Esophagus squamous epithelium (tissue), 5 donors: ENCODE results near the gene LILRA6. TPM values are rescaled to one million over a fixed set of nuclear protein-coding genes. Genes with fewer than 3 reads are reported as not detected.
"Not testable (repeated sequence)": the region's sequence is repeated elsewhere in the genome, so short reads cannot be mapped to it uniquely, and the experiment has no call there.

Experiments used
- DNase-seq: peaks from one replicate; lab custom pipeline; 2025; lab: John Stamatoyannopoulos, UW
- H3K27ac ChIP-seq, 4 donors: fragments of 200-600 bp; sonication (generic); one replicate each; pipeline ENCODE4 v1.5.1; 2016 to 2019; ENCODE audit warnings: mild to moderate bottlenecking in 1 of 4
- H3K27me3 ChIP-seq, 4 donors: fragments of 200-600 bp; sonication (generic); 1 replicate in 3 of 4; 2 replicates in 1 of 4; pipeline versions ENCODE4 v1.5.1 to v1.6.0; 2017 to 2021; ENCODE audit warnings: antibody characterized with exemption in 1 of 4
- H3K36me3 ChIP-seq, 3 donors: fragments of 200-600 bp; sonication (generic); one replicate each; pipeline ENCODE4 v1.5.1; 2016 to 2019
- H3K4me1 ChIP-seq, 3 donors: fragments of 200-600 bp; sonication (generic); one replicate each; pipeline ENCODE4 v1.5.1; 2017 to 2019
- H3K4me3 ChIP-seq, 4 donors: fragments of 200-600 bp; sonication (generic); 1 replicate in 3 of 4; 2 replicates in 1 of 4; pipeline ENCODE4 v1.5.1; 2016 to 2019; ENCODE audit warnings: mild to moderate bottlenecking in 2 of 4, moderate library complexity in 1 of 4
- H3K9me3 ChIP-seq, 3 donors: fragments of 200-600 bp; sonication (generic); one replicate each; pipeline ENCODE4 v1.5.1; 2016 to 2019
- CTCF ChIP-seq, 6 experiments: fragments of 450-650 bp in 4 of 6; fragments of 200-600 bp in 2 of 6; sonication (generic) in 2 of 6; IDR thresholded peaks; one replicate each; pipeline ENCODE4 v1.5.1; 2016 to 2019; ENCODE audit warnings: antibody characterized with exemption in 6 of 6, mild to moderate bottlenecking in 4 of 6, moderate library complexity in 4 of 6
- POLR2A ChIP-seq, 4 donors: fragments of 450-650 bp; IDR thresholded peaks; one replicate each; pipeline ENCODE4 v1.6.1; 2017; ENCODE audit warnings: antibody characterized with exemption in 4 of 4, mild to moderate bottlenecking in 4 of 4, moderate library complexity in 3 of 4
- WGBS, 2 donors: methylation state at CpG; one replicate each; pipeline ENCODE4 v1.1.5; 2018; 5-methylcytosine and 5-hydroxymethylcytosine counted together
- intact Hi-C: fragments of 100-400 bp; cut with DNase I; formaldehyde crosslinking; loops from one replicate; pipeline ENCODE4 v1.15.0; 2022
- total RNA-seq, 4 donors: library from RNA; depleted of rRNA; stranded (reverse); fragments of >200 nt; gene quantifications; one replicate each; pipeline ENCODE4 v1.1.0, GENCODE V29; 2016
- donor health status: DM: yes; HTN: yes; CAD: no.

The LILRA6 gene
- total RNA-seq, 4 donors from 2014 or later = 0.53 to 1.7 (median 0.95) TPM; not detected in 1

- Histone ChIP-seq H3K36me3 (no peaks in the 10 kb centered on the region), H3K27ac (no peak overlapping the region), H3K4me3 (no peak overlapping the region), H3K4me1 (no peaks in the 10 kb centered on the region), H3K27me3 (peaks cover 0 to 51% (median 0%) of the 10 kb centered on the region in 4 donors), H3K9me3 (no peaks in the 10 kb centered on the region)
- no peak for DNase-seq
- intact Hi-C loops = no loop called here
- 44 to 65% methylated on average over 3 of the region's 9 CpGs for WGBS, 2 donors
- TF ChIP-seq POLR2A (IDR thresholded peaks at IDR 0.05) (no peak), CTCF (IDR thresholded peaks at IDR 0.05) (no peak)
Observed at GRCh38 chr19:54275951-54276350, 33.4 kb upstream of the LILRA6 start.

DNA sequence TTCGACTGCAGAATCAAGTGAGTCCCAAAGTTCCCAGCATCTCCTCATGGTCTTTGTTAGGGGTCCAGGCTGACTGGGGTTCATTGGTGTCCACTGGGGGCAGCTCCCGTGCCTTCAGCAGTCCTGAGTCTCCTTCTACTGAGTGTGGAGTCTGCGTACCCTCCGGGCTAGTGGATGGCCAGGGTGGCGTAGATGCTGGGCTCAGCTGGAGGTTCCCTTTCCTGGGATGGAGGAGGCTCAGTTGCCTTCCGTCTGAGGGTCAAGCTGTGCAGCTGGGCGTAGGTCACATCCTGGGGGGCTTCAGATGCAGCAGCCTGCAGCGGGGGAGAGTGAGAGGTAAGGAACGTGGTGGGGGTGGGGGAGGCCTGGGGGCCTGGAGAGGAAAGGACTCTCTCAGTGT, 31.9 kb upstream of the LILRA6 start:
- H3K4me1 ChIP-seq, H3K36me3 ChIP-seq, H3K9me3 ChIP-seq, H3K4me3 ChIP-seq, DNase-seq, H3K27ac ChIP-seq, intact Hi-C loops: not testable (repeated sequence)
- peaks cover 0 to 38% (median 0%) of the 10 kb centered on the region in 4 donors for H3K27me3 ChIP-seq
- WGBS, 2 donors = 48 to 56% methylated on average over 2 to 5 of the region's 9 CpGs

DNA sequence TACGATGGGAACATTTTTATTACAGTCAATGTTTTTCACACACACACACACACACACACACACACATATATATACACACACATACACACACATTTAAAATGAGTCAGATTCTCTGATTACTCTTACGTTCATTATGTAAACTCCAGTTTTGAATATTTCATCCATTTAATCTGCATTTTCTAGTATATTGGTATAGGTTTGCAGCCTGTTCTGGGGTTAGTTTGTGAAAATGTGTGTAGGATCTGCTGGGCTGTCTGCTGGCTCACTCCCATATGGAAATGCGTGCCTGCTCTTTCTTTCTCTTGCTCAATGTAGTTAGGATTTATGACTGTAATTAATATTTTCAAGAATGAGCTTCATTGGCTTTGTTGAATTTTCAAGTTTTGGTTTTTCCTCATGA, 31.2 kb upstream of the LILRA6 start:
- intact Hi-C loops = no loop called here
- TF ChIP-seq CTCF (IDR thresholded peaks at IDR 0.05) (no peak), POLR2A (IDR thresholded peaks at IDR 0.05) (no peak)
- no peaks in the 10 kb centered on the region for H3K4me1 ChIP-seq
- no peak overlapping the region for H3K27ac ChIP-seq
- no peaks in the 10 kb centered on the region for H3K9me3 ChIP-seq
- no peak overlapping the region for H3K4me3 ChIP-seq
- H3K27me3 ChIP-seq = peaks cover 0 to 33% (median 0%) of the 10 kb centered on the region in 4 donors
- no peak for DNase-seq
- 49 to 51% methylated on average over 3 of the region's 3 CpGs for WGBS, 2 donors
- no peaks in the 10 kb centered on the region for H3K36me3 ChIP-seq

- H3K4me1 ChIP-seq, H3K27ac ChIP-seq, H3K9me3 ChIP-seq, H3K4me3 ChIP-seq, intact Hi-C loops, DNase-seq, H3K36me3 ChIP-seq: not testable (repeated sequence)
- 40 to 53% methylated on average over 4 to 5 of the region's 5 CpGs for WGBS, 2 donors
- peaks cover 0 to 32% (median 0%) of the 10 kb centered on the region in 4 donors for H3K27me3 ChIP-seq
Observed at GRCh38 chr19:54272181-54272580, 29.6 kb upstream of the LILRA6 start.

DNA sequence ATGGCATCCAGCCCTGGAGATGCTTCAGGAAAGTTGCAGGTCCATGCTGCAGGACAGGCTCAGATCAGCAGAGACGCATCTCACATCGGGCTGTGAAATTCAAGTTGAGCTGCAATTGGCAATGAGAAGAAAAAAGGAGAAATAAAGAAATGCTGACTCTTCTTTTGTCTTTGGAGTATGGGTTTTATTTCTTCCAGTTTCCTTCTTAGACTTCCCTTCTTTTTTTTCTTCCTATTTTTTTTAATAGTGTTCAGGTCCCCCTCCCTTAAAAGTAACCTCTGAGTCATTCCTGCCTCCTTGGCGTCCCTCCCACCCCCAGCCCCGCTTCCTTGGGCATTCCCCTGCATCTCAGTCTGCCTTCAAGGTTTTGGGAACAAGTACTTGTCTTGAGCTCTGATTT, 29.0 kb upstream of the LILRA6 start:
- H3K9me3 ChIP-seq, H3K4me1 ChIP-seq, H3K4me3 ChIP-seq, DNase-seq, intact Hi-C loops, H3K36me3 ChIP-seq: not testable (repeated sequence)
- peaks cover 0 to 32% (median 0%) of the 10 kb centered on the region in 4 donors for H3K27me3 ChIP-seq
- peak overlapping the region in 1 of 4 donors; percentile 55 for H3K27ac ChIP-seq
- 42 to 58% methylated on average over 4 of the region's 4 CpGs for WGBS, 2 donors

GRCh38 chr19:54271106-54271505, 28.5 kb upstream of the LILRA6 start:
- H3K27ac ChIP-seq = peak overlapping the region in 1 of 4 donors; percentile 55
- no peaks in the 10 kb centered on the region for H3K36me3 ChIP-seq
- no peak for DNase-seq

More at GRCh38 chr19:54271106-54271505, 28.5 kb upstream of the LILRA6 start:
- TF ChIP-seq CTCF (IDR thresholded peaks at IDR 0.05) (no peak), POLR2A (IDR thresholded peaks at IDR 0.05) (no peak)
- intact Hi-C loops = no loop called here
- Histone ChIP-seq H3K4me3 (no peak overlapping the region), H3K9me3 (no peaks in the 10 kb centered on the region), H3K4me1 (no peaks in the 10 kb centered on the region), H3K27me3 (peaks cover 0 to 31% (median 0%) of the 10 kb centered on the region in 4 donors)
- WGBS, 2 donors = 55 to 74% methylated on average over 4 to 7 of the region's 8 CpGs
